Progenitor cell of endocrine pancreas (in vitro differentiated cells): ENCODE measurements around the gene TRIM32. TPM values are rescaled to one million over a fixed set of nuclear protein-coding genes. Genes with fewer than 3 reads are reported as not detected.

Experiments used
- DNase-seq: peaks from one replicate; pipeline ENCODE4 v3.0.0; 2021; ENCODE audit warnings: low spot score; ENCODE audit not compliant: unreplicated experiment
- H3K27ac Mint-ChIP-seq: 2 replicates; pipeline ENCODE4 v1.8.0; 2021; ENCODE audit warnings: mild to moderate bottlenecking, moderate library complexity, mixed read lengths
- H3K27me3 Mint-ChIP-seq: 2 replicates; pipeline ENCODE4 v1.8.0; 2021; ENCODE audit warnings: mixed read lengths
- H3K36me3 Mint-ChIP-seq: 2 replicates; pipeline ENCODE4 v1.8.0; 2022; ENCODE audit warnings: mixed read lengths; ENCODE audit not compliant: insufficient read depth
- H3K4me1 Mint-ChIP-seq: 2 replicates; pipeline ENCODE4 v1.8.0; 2021; ENCODE audit warnings: low read depth, mixed read lengths
- H3K4me3 Mint-ChIP-seq: 2 replicates; pipeline ENCODE4 v1.8.0; 2021; ENCODE audit warnings: low read depth, mild to moderate bottlenecking, moderate library complexity, mixed read lengths
- H3K9me3 Mint-ChIP-seq: 2 replicates; pipeline ENCODE4 v1.8.0; 2021; ENCODE audit warnings: low read depth, mixed read lengths
- total RNA-seq: library from RNA; stranded (reverse); gene quantifications from 2 replicates; pipeline ENCODE4 v1.2.1, GENCODE V29; 2021
- TF ChIP-seq, protein P1 (sequence below): fragments of 200-600 bp; sonication (generic); IDR thresholded peaks from one replicate; pipeline ENCODE4 v1.5.0; 2021; ENCODE audit warnings: antibody characterized with exemption, mild to moderate bottlenecking; ENCODE audit not compliant: unreplicated experiment

The TRIM32 gene
- total RNA-seq, 1 donor from 2014 or later: 16.5 TPM

DNA sequence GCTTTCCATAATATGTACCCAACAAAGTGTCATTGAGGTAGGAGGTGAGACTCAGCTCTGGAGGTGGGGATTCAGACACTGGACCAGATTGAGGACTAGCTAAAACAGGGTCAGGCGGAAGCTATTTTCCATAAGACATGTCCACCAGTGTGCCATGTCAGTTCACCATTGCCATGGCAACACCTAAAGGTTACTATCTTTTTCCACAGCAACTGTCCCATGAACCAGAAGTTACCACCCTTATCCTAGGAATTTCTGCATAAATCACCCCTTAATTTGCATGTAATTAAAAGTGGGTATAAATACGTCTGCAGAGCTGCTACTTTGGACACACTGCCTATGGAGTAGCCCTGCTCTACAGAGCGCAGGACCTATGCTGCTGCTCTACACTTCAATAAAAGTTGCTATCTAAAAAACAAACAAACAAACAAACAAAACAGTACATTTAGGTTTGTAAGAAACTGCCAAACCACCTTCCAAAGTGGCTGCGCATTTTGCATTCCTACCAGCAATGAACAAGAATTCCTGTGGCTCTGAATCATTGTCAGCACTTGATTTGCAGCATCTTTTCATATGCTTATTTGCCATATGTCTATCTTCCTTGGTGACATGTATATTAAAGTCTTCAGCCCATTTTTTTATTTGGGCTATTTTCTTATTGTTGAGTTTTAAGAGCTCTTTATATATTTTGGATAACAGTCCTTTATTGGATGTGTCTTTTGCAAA, 18.0 kb upstream of the TRIM32 start:
- Mint-ChIP-seq H3K36me3 (peaks cover 9% of the 10 kb centered on the region), H3K4me3 (no peak overlapping the region), H3K9me3 (peaks cover 17% of the 10 kb centered on the region), H3K27ac (no peak overlapping the region), H3K27me3 (no peaks in the 10 kb centered on the region), H3K4me1 (no peaks in the 10 kb centered on the region)
- TF ChIP-seq, protein P1, sequence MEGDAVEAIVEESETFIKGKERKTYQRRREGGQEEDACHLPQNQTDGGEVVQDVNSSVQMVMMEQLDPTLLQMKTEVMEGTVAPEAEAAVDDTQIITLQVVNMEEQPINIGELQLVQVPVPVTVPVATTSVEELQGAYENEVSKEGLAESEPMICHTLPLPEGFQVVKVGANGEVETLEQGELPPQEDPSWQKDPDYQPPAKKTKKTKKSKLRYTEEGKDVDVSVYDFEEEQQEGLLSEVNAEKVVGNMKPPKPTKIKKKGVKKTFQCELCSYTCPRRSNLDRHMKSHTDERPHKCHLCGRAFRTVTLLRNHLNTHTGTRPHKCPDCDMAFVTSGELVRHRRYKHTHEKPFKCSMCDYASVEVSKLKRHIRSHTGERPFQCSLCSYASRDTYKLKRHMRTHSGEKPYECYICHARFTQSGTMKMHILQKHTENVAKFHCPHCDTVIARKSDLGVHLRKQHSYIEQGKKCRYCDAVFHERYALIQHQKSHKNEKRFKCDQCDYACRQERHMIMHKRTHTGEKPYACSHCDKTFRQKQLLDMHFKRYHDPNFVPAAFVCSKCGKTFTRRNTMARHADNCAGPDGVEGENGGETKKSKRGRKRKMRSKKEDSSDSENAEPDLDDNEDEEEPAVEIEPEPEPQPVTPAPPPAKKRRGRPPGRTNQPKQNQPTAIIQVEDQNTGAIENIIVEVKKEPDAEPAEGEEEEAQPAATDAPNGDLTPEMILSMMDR: no peak
- no peak for DNase-seq

DNA sequence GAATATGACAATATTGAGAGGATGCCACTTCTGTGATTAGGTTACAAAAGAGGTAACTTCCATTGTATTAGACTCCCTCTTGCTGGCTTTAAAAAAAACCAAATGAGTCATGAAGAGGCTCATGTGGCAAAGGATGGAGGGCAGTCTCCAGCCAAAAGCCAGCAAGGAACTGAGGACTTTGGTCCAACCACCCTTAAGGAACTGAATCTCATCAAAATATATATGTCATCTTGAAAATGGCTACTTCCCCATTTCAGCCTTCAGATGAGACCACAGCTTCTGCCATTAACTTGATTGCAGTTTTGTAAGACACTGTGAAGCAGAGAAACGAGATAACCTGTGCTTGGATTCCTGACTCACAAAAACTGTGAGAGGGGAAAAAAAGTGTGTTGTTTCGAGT, 15.5 kb upstream of the TRIM32 start:
- H3K36me3 Mint-ChIP-seq: peaks cover 16% of the 10 kb centered on the region
- peaks cover 27% of the 10 kb centered on the region for H3K9me3 Mint-ChIP-seq
- TF ChIP-seq, protein P1: no peak
- no peaks in the 10 kb centered on the region for H3K27me3 Mint-ChIP-seq
- no peak for DNase-seq
- H3K4me1 Mint-ChIP-seq: peaks cover 4% of the 10 kb centered on the region
- H3K4me3 Mint-ChIP-seq: no peak overlapping the region
- H3K27ac Mint-ChIP-seq: no peak overlapping the region

DNA sequence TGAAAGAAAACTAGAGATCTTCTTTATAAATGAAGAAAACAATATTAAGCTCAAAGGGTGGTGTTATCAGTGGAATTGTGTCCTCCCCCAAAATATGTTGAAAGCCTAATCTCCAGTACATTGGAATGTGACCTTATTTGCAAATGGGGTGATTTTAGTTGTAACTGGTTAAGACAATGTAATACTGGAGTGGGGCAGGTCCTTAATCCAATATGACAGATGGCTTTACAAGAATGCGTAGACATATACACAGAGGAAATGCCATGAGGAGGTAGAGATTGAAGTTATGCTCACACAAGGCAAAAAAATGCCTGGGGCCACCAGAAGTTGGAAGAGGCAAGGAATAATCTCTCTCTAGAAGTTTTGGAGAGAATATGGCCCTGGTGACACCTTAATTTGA, 13.7 kb upstream of the TRIM32 start:
- Mint-ChIP-seq H3K4me3 (no peak overlapping the region), H3K4me1 (peaks cover 4% of the 10 kb centered on the region), H3K9me3 (peaks cover 27% of the 10 kb centered on the region), H3K36me3 (peaks cover 16% of the 10 kb centered on the region), H3K27ac (no peak overlapping the region), H3K27me3 (no peaks in the 10 kb centered on the region)
- TF ChIP-seq, protein P1: no peak
- DNase-seq: no peak

DNA sequence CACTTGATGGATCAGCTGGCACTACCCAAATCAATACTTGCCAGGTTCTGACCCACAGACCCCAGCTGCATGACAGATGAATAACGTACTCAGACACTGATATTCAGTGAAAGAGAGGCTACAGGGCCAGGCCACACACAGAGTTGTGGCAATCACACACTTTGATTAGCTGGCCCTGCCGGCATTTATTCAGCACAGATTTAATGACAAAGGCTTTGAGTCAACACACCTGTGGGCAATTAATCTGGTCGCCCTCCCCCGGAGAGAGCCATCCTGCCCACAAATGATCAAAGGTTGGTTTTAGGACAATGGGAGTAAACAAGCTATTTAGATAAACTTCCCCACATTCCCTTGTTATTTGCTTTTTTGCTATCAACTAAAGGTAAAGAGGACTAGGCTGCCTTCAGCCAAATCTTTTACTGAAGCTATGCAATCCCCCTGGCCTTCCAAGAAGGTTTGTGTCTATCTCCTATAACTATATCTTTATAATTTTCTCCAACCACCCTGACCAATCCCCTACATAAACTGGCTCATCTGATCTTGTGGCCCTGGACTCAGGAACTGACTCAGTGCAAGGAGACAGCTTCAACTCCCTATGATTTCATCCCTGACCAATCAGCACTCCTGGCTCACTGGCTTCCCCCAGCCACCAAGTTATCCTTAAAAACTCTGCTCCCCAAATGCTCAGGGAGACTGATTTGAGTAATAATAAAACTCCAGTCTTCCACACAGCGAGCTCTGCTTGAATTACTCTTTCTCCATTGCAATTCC, 12.7 kb upstream of the TRIM32 start:
- H3K27ac Mint-ChIP-seq: no peak overlapping the region
- peaks cover 26% of the 10 kb centered on the region for H3K9me3 Mint-ChIP-seq
- peaks cover 4% of the 10 kb centered on the region for H3K4me1 Mint-ChIP-seq
- H3K4me3 Mint-ChIP-seq: no peak overlapping the region
- no peak for DNase-seq
- peaks cover 14% of the 10 kb centered on the region for H3K36me3 Mint-ChIP-seq
- no peaks in the 10 kb centered on the region for H3K27me3 Mint-ChIP-seq
- TF ChIP-seq, protein P1: no peak

DNA sequence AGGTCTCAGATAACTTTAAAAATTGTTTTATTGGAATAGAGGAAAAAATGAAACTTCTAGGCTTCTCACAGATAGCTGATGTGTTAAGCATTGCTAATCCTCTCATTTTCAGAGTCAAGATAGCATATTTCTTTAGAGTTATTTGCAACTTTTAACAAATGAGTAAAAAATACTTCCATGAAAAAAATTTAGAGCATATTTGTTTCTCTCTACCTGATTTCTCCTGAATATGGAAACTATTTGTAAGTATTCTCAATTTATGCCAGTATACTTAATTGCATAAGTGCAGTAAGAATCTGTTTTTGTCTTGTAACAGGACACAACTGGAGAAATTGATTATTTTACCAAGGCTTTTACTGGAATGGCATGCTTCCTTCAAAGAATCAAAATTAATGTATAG, 3.6 kb upstream of the TRIM32 start:
- Mint-ChIP-seq H3K27me3 (no peaks in the 10 kb centered on the region), H3K36me3 (peaks cover 5% of the 10 kb centered on the region), H3K4me3 (no peak overlapping the region), H3K4me1 (peaks cover 15% of the 10 kb centered on the region), H3K9me3 (peaks cover 5% of the 10 kb centered on the region), H3K27ac (no peak overlapping the region)
- DNase-seq: no peak
- TF ChIP-seq, protein P1: no peak
